Stimulated activated CD8-positive, alpha-beta memory T cell treated with anti-CD3 and anti-CD28 coated beads, Interleukin-4, amount 100 ng/mL, for 1 hour (primary cell): Measurements from ENCODE around the gene LCN15.
"Not testable (repeated sequence)": the region's sequence is repeated elsewhere in the genome, so short reads cannot be mapped to it uniquely, and the experiment has no call there.

Experiments used
- DNase-seq, 2 donors: peaks; one replicate each; pipeline ENCODE4 v3.0.0-alpha.2; 2020; ENCODE audit warnings: low read depth in 2 of 2, low spot score in 1 of 2

LCN15 gene

DNA sequence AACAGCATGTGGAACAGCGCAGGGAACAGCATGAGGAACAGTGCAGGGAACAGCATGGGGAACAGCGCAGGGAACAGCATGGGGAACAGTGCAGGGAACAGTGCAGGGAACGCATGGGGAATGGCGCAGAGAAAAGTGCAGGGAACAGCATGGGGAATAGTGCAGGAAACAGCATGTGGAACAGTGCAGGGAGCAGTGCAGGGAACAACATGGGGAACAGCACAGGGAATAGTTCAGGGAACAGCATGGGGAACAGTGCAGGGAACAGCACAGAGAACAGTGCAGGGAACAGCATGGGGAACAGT, 8.2 kb downstream of the LCN15 start:
- DNase-seq, result no peak

DNA sequence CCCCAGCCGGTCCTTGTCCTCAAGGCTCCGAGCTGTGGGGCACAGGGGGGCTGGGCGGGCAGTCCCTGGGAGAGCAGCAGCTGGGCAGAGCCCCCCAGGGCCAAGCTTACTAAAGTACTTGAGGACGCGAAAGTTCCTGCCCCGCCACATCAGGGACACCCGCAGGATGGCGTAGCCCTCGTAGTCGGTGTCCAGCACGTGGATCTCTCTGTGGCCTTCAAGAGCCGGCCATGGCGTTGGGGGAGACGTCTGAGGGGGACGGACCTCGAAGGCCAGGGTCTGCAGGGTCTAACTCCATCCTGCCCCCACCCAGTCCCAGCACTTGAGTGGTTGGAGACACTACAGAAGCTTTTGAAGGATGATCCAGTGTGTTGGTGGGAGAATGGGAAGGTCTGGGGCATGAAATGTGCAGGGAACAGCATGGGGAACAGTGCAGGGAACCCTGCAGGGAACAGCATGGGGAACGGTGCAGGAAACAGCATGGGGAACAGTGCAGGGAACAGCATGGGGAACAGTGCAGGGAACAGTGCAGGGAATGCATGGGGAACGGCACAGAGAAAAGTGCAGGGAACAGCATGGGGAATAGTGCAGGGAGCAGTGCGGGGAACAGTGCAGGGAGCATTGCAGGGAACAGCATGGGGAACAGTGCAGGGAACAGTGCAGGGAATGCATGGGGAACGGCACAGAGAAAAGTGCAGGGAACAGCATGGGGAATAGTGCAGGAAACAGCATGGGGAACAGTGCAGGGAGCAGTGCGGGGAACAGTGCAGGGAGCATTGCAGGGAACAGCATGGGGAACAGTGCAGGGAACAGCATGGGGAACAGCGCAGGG, 8.8 kb downstream of the LCN15 start:
- not testable (repeated sequence) for DNase-seq

DNA sequence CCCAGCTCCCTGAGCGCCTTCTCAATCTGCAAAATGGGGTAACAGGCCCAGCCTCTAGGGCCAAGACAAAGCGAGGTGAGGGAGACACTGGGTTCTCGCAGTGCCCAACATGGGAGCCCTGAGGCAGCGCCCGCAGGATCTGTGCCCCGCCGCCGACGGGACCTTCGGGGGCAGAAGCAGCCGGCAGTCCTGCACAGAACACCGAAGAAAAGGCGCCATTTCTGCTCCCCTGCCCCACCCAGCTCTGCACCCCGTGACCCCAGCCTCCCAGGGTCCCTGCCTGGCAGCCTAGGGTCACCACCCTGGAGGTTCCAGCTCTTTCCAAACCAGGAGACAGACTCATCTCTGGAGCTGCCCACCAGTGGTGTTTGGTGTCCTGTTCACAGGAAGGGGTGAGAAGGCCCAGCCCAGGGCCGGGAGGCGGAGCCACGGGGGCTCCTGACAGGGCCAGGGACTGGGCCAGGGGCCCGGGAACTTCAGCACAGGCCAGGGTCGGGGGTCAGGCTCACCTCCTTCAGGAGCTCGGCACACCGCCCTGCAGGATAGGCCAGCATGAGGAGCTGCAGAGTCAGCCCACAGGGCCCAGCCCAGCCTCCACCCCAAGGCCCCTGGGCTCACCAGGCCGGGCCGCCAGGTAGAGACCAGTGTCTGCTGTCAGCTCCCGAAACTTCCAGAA, 9.6 kb downstream of the LCN15 start:
- DNase-seq, result no peak

DNA sequence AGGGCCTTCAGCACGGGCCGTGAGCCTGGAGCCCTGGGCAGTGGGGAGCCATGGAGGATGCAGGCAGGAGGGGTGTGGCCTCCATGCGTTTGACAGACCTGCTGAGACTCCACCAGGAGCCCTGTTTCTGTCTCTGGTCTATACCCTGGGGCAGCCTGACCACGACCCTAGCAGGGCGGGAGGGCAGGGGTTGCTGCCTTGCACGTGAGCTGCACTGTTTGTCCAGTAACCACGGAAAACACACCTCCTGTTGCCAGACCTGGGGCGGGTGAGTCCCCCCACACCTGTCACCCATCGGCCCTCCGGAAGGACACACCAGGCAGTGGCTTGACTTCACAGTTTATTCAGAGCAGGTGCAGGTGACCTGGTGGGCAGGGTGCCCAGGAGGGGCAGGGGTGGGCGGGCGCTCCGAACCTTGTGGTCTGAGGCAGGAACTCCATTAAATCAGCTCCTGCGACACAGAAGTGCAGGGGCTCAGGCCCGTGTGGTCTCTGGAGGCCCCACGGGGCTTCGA, 10.2 kb downstream of the LCN15 start:
- DNase-seq, result no peak

DNA sequence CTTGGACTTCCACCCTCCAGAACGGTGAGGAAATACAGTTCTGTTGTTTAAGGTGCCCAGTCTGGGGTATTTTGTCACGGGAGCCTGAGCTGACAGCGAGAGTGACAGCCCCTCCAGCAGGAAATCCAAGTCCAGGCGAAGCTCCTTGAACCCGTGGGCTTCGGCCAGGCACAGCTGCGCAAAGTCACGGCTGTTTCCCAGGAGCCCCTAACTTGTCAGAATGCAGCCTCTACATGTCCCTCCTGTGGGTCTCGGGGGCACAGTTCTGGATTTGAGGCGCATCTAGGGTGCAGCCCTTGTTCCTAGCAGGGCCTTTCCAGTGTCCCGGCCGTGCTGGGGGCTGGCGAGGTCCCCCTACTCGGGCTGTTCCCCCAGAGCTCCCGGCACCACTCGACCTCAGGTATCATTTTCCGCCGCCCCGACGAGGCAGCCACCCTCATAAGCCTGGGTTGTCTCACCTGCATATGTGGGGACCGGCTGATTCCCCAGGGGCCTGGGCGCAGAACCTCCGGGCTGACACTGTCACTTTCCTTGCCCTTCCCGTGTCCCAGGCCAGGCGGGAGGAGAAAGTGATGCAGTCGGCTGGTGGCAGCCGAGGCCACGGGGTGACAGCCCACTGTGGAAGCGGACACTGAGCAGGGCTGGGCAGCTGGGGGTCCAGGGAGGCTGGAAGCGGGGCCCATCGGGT, 10.8 kb downstream of the LCN15 start:
- DNase-seq, result no peak

DNA sequence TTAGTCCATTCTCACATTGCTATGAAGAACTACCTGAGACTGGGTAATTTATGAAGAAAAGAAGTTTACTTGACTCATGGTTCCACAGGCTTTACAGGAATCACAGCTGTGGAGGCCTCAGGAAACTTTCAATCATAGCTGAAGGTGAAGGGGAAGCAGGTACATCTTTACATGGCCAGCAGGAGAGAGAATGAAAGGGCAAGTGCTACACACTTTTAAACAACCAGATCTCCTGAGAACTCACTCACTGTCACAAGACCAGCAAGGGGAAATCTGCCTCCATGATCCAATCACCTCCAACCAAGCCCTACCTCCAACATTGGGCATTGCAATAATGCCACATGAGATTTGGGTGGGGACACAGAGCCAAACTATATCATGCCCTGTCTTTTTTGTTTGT, 12.5 kb downstream of the LCN15 start:
- DNase-seq, result no peak

DNA sequence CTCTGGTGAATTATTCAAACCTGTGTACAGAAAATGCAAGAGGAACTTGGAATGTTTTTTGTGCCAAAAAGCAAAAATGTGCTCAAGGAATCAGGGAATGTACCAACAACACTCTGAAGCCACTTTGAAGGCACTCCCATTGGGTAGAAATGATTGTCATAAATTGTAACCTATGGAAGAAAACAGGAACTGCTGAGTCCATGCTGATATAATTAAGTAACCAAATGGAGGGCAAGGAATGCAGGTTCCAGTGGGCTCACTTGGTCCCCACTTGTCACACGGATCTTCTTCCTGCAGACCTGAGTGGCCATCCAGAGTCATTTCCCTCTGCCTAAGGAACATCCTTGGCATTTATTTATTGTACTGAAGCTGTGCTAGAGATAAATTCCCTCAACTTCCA, 13.1 kb downstream of the LCN15 start:
- DNase-seq, result no peak

DNA sequence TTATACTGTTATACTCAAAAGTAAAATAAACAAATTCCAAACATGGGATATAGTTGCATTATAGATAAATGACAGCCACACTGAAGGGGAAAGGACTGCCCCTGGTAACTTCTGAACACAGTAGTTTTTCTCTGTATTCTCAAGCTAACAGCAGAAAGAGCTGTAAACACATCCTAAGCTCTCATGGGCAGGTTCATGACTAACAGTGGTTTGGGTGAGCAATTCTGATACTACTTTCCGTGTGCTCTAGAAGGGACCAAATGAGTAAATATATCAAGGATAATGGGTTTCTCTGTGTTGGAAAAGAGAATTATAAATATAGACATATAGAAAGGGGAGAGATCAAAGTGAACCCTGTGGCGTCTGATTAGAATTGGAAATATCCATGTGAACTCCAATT, 13.8 kb downstream of the LCN15 start:
- no peak for DNase-seq

DNA sequence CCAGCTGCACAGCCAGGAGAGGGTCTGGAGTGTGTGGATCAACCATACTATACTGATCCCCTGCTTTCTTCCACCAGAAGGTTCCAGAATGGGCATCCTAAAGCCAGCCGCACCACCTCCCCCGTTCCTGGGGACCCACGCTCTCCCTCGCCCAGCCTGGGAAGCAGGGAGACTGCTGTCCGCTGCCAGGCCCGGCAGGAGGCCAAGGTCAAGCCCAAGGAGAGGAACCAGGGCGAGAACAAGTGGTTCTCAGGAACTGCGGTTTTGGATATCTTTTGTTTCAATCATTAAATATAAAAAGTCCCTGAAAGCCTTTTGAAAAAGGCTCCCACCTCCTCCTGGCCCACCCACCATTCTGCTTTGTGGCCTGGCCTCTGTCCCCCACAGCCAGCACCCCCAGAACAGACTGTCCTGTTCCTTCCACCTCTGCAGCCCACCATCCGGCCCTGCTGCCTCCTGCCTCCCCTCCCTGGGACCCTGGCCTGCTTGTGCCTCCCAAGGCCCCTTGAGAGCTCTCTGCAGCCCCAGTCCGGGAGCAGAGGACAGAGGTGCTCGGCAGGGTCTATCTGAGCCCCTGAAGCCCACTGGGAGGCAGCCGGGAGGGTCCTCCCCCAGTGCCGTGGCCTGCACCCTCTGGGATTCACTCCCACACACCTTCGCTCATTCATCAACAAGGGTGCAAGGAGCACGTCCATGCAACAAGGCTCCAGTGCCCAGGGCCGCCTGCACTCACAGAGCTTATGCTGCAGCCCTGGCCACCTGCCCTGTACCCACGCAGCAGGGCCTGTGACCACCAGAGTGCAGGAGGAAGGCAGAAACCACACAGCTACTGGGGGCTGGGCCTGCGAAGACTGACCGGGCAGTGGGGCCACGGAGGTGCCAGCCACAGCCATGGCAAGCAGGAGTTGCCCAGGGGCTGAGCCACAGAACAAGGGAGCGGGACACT, 15.4 kb downstream of the LCN15 start:
- DNase-seq, result no peak

DNA sequence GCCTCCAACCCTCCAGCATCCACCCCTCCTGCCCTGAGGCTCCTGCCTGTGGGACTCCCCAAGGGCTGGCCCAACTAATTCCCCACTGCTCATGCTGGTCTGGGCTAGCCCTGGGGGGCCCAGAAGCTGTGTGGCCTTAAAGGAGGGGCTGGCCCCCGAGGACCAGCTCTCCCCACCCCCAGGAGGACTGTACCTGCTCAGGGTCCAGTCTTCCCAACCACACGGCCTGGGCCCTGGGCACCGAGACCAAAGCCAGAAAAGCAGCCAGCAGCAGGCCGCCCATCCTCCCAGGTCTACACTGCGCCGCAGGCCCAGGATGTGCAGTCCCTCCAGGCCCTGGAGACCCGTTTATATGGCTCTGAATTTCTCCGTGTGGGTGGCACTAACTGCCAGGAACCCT, 16.1 kb downstream of the LCN15 start, which contains the start of gene LCN6:
TSS of gene LCN6 (minus strand) at position 325 of the 400 bp plus-strand sequence. CDS start at position 283, 42 bp downstream.
- DNase-seq, result no peak

DNA sequence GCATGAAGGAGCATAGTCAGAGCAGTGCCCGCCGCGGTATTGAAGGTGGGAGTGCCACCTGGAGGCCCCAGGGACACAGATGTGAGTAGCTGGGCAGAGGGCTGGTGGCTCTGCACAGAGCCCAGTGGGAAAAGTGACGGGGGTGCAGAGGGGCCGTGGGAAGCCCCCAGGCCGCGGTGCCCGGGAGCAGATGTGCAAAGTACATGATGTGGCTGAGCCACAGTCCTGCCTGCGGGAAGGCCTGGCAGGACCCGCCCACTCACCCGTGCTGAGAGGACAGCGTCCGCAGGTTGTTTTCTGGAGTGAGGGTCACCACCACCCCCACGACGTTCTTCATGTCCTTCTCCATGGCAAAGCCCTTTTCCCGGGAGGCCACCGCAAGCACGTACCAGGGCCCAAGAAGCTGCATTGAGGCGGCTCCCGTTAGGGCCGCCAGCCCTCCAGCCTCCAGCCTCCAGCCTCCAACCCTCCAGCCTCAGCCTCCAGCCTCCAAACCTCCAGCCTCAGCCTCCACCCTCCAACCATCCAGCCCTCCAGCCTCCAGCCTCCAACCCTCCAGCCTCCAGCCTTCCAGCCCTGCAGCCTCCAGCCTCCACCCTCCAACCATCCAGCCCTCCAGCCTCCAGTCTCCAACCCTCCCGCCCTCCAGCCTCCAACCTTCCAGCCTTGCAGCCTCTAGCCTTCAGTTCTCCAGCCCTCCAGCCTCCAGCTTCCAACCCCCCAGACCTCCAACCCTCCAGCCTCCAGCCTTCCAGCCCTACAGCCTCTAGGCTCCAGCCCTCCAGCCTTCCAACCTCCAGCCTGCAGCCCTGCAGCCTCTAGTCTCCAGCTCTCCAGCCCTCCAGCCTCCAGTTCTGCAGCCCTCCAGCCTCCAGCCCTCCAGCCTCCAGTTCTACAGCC, 16.9 kb downstream of the LCN15 start:
- DNase-seq, result no peak

DNA sequence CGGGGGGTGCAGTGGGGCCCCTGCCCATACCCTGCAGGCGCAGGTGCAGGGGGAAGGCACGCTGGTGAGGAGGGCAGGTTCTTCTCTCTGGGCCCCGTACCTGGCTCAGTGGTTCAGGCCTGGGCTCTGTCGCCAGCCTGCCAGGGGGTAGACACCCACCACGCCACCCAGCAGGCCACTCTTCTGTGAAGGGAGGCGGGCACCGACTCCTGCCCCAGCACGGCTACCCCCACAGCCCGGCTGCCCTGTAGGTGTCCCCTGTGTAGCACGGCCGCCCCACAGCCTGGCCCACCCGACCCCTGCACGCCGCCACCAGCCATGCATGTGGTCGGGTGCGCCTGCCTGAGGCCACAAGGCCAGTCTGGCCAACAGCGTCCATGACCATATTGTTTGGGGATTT, 17.7 kb downstream of the LCN15 start:
- no peak for DNase-seq

DNA sequence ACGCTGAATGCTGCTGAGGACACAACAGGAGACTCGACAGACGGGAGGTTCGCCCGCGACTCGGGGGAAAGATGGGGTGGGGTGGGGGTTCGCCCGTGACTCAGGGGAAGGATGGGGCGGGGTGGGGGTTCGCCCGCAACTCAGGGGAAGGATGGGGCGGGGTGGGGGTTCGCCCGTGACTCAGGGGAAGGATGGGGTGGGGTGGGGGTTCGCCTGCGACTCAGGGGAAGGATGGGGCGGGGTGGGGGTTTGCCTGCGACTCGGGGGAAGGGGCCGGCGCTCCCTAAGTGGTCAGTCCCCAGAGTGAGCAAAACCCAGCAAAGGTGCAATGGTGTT, 18.2 kb downstream of the LCN15 start:
- no peak for DNase-seq

DNA sequence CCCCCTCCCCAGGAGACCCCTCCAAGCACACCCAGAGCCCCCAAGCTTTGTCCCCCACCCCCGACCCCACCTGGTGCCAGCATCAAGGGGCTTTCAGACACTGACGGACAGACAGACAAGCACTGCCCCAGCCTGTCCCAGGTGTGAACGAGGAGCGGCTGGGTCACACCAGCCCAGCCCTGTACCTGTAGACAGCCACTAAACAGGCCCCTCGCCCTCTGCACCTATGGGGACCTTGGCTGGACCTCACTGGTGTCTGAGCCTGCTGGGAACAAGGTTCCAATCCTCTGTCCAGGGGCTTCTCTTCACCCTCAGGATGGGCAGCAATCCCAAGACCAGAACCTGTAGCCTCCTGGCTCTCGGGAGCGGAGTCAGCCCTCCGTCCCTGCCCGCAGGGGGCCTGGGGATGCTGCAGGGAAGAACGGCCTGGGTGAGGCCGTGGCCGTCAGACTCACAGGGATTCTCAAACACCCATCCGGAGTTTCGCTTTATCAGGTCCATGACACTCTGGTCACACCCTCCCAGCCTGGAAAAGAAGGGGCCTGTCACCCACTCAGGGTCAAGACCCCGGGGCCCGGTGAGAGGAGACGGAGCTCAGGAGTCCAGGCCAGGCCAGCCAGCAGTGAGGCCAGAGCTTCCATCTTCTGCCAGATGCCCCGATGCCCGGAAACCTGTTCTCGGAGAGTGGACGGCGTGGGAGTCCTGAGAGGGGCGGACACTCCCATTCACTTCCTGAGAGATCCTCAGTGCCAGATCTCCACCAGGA, 18.7 kb downstream of the LCN15 start:
- no peak for DNase-seq

DNA sequence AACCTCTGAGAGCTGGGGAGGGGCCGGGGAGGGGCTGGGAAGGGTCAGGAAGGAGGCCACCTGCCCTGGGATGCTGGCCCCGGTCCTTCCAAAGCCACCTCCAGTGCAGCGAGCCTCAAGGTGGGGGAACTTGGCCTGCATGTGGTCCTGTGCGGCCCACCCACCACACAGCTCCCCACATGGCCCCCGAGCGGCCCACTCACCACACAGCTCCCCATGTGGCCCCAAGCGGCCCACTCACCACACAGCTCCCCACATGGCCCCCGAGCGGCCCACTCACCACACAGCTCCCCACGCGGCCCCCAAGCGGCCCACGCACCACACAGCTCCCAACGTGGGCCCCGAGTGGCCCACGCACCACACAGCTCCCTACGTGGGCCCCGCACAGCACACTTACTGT, 19.5 kb downstream of the LCN15 start:
- no peak for DNase-seq

DNA sequence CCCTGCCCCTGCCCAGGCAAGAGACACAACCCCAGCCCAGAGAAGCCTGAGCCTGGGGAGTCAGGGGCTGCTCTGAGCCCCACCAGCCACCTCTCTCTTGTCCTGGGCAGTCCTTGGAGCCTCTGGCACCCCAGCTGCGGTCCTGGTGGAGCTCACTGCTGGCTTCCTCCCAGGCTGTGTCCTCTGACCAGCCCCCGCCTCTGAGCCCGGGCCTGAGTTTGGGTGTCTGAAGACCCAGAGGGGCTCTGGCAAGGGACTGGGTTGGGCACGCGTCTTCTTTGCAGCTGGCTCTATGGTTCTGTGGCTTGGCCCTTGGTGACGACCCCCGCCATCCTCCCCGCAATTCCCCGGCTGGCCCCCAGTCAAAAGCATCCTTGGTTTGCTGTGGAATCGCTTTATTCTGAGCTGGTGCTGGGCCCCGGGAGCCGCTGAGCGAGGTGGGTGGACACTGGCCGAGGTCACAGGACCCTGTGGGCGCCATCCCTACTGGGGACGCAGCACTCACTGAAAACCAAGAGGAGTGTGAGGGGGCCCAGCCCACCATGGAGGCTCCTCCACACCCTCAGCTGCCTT, 20.6 kb downstream of the LCN15 start:
- DNase-seq, result no peak

DNA sequence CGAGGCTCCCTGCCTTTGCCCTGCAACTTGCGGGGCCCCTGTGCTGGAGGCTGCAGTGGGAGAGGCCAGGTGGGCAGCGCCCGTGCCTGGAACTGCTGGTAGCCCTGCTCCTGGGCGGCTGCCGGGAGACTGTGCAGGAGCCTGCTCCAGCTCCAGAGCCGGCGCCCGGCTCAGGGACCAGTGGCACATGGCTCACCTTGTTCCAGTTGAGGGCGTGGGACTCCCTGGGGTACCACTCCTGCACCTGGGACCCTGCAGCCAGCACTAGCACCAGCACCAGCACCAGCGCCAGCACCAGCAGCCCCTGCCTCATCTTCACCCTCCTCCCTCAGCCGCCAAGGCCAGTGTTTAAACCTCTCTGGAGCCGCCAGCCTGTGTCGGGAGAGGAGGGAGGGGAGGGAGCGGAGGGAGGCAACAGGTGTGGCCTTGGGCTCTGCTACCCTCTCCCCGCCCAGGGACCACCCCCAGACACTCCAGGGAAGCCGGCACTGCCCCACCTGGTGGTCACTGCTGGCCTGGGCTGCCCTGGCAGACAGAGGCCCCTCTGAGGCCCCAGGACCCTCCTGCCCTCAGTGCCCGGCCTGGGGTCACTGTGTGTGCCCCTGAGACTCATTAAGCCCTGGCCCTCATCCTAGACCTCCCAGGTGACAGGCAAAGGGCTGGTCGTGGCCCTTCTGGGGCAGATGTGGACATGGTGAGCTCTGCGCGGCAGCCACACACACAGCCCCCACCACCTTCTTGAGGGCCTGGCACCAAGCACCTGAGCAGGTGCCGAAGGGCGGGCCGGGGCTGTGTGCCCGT, 21.5 kb downstream of the LCN15 start, which contains the start of gene LCN10:
TSS of gene LCN10 (minus strand) at position 350 of the 801 bp plus-strand sequence. CDS start at position 313, 37 bp downstream.
- DNase-seq, result no peak
